Adipocyte (in vitro differentiated cells): ENCODE data around the gene CREB5.
A peak's percentile ranks its signal among the peaks of the same experiment; 100 is the strongest.

Experiments
- DNase-seq: peaks from one replicate; pipeline ENCODE4 v3.0.0-alpha.2; 2015; ENCODE audit warnings: low read depth
- H3K27me3 ChIP-seq: replicated peaks from 2 replicates; pipeline ENCODE4 v1.7.0; 2013; ENCODE audit warnings: mild to moderate bottlenecking, low read length, moderate library complexity; ENCODE audit not compliant: control insufficient read depth, insufficient read depth
- H3K36me3 ChIP-seq: 2 replicates; pipeline ENCODE4 v1.7.0; 2013; ENCODE audit warnings: low read length, mild to moderate bottlenecking, moderate library complexity; ENCODE audit not compliant: control insufficient read depth, insufficient read depth, severe bottlenecking
- H3K4me1 ChIP-seq: 2 replicates; pipeline ENCODE4 v1.7.0; 2013; ENCODE audit warnings: mild to moderate bottlenecking, low read length, moderate library complexity; ENCODE audit not compliant: control insufficient read depth, insufficient read depth
- H3K4me3 ChIP-seq: 2 replicates; pipeline ENCODE4 v1.7.0; 2013; ENCODE audit warnings: mild to moderate bottlenecking, low read length, moderate library complexity
- H3K9ac ChIP-seq: 2 replicates; pipeline ENCODE4 v1.7.0; 2013; ENCODE audit warnings: mild to moderate bottlenecking, low read length, moderate library complexity
- H3K9me3 ChIP-seq: 2 replicates; pipeline ENCODE4 v1.7.0; 2013; ENCODE audit warnings: mild to moderate bottlenecking, low read length, moderate library complexity; ENCODE audit not compliant: control insufficient read depth

CREB5 gene

DNA sequence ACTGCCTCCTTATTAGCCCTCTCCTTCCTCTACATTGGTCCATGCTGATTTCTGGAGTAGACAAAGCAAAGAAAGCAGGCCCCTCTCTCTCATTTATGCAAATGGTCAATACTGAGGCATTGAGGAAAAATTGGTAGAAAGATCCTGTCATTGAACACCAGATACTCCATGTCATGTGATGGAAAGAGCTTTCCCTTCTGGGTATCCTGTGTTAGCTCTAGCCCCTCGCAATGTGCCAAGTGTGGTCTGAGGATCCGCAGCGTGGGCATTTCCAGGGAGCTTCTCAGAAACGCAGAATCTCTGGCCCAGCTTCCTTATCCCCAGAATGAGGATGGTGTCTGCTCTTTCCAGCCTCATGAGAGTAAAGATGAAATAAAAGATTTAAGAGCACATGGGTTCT, 159.1 kb downstream of the CREB5 start:
- H3K4me1 ChIP-seq, result peaks cover 14% of the 10 kb centered on the region
- no peaks in the 10 kb centered on the region for H3K27me3 ChIP-seq
- H3K9me3 ChIP-seq, result no peaks in the 10 kb centered on the region
- no peaks in the 10 kb centered on the region for H3K36me3 ChIP-seq
- no peak overlapping the region for H3K4me3 ChIP-seq
- DNase-seq, result no peak
- no peak overlapping the region for H3K9ac ChIP-seq

GRCh38 chr7:28572321-28573058, 160.2 kb downstream of the CREB5 start:
- no peaks in the 10 kb centered on the region for H3K9me3 ChIP-seq
- no peak overlapping the region for H3K4me3 ChIP-seq
- H3K36me3 ChIP-seq, result no peaks in the 10 kb centered on the region
- peaks cover 14% of the 10 kb centered on the region for H3K4me1 ChIP-seq
- H3K9ac ChIP-seq, result no peak overlapping the region
- no peaks in the 10 kb centered on the region for H3K27me3 ChIP-seq
- DNase-seq, result no peak

DNA sequence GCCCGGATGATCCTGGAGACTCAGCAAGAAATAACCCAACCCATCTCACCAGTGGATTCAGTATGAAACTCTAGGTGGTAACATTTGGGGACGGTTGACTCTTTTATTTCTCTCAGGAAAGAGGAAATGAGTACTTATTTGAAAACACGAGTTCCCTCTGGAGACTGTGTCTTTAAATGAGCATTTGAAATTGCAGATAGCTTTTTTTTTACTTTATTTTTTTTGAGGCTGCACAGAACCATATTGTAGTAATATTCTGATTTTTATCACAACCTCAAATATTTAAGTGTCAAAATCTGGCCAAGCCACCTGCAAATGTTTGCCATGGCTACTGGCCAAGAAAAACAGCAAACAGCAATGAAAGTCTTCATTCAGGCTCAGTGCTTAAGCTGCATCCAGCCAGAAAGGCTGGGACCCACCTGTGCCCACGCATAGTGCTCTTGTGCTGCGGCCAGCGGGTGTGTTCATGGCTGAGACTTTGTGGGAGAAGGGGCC, 160.8 kb downstream of the CREB5 start:
- DNase-seq, result peak; percentile 64

DNA sequence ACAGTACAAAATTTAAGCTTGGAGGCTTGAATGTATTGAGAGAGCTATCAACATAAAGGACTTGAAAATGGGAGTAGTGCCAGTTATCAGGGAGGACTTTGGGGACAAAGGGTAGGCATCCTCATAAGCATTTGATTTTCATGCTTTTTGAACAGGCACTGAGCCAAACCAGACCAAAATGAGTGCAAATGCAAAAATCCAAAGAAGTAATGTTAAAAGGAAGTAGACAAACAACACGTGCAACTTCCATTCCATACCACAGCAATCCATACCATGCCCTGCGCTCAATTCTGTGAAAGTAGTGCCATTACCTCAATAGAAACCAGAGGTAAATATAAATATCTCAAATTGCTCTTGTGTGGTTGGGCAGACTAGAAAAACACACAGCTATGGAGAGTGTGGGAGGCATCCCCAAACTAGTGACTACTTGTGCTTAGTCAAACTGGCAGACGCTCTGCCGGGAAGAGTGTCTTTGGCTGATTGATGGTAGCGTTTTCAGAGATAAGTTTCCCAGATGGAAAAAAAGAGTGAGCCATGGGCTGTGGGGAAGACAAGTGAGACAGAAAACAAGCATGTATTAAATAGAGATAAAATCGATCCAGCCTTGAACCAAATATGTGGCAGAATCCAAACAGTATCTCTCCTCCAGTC, 161.5 kb downstream of the CREB5 start:
- Histone ChIP-seq H3K4me3 (peak overlapping the region; percentile 20), H3K9ac (no peak overlapping the region), H3K27me3 (no peaks in the 10 kb centered on the region), H3K4me1 (peaks cover 14% of the 10 kb centered on the region), H3K36me3 (no peaks in the 10 kb centered on the region), H3K9me3 (no peaks in the 10 kb centered on the region)
- peak; percentile 15 for DNase-seq

More for the DNA sequence above, 160.8 kb downstream of the CREB5 start:
- Histone ChIP-seq H3K4me3 (no peak overlapping the region), H3K9me3 (no peaks in the 10 kb centered on the region), H3K9ac (no peak overlapping the region), H3K36me3 (no peaks in the 10 kb centered on the region), H3K4me1 (peaks cover 14% of the 10 kb centered on the region), H3K27me3 (no peaks in the 10 kb centered on the region)

- Histone ChIP-seq H3K4me3 (no peak overlapping the region), H3K36me3 (no peaks in the 10 kb centered on the region), H3K4me1 (peaks cover 14% of the 10 kb centered on the region), H3K9me3 (no peaks in the 10 kb centered on the region), H3K27me3 (no peaks in the 10 kb centered on the region), H3K9ac (no peak overlapping the region)
- no peak for DNase-seq
These were observed 162.9 kb downstream of the CREB5 start for GRCh38 chr7:28575241-28575643.

GRCh38 chr7:28576656-28577055, 164.3 kb downstream of the CREB5 start:
- no peaks in the 10 kb centered on the region for H3K9me3 ChIP-seq
- no peaks in the 10 kb centered on the region for H3K27me3 ChIP-seq
- no peaks in the 10 kb centered on the region for H3K36me3 ChIP-seq
- peaks cover 9% of the 10 kb centered on the region for H3K4me1 ChIP-seq
- H3K4me3 ChIP-seq, result no peak overlapping the region
- no peak overlapping the region for H3K9ac ChIP-seq
- no peak for DNase-seq

DNA sequence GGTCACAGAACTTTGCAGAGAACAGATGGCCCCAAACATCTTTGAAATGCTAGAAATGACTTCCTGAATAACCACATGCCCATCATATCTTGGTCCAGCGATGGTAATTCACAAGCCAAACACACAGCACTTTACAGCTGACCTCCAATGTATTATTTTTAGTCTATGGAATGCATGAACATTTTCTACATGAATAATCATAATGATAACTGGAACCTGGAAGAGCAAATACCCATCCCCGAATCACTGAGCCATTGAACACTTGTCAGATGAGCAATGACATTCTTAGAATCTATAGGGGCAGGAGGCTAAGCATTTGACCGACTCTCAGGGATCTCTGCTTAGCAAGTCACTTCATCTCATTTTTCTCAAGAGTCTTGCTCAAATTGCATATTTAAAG, 167.3 kb downstream of the CREB5 start:
- no peak overlapping the region for H3K9ac ChIP-seq
- no peaks in the 10 kb centered on the region for H3K36me3 ChIP-seq
- no peaks in the 10 kb centered on the region for H3K9me3 ChIP-seq
- no peak for DNase-seq
- H3K4me3 ChIP-seq, result no peak overlapping the region
- H3K27me3 ChIP-seq, result no peaks in the 10 kb centered on the region
- no peaks in the 10 kb centered on the region for H3K4me1 ChIP-seq

- Histone ChIP-seq H3K9me3 (no peaks in the 10 kb centered on the region), H3K4me1 (no peaks in the 10 kb centered on the region), H3K36me3 (no peaks in the 10 kb centered on the region), H3K27me3 (no peaks in the 10 kb centered on the region), H3K9ac (no peak overlapping the region), H3K4me3 (no peak overlapping the region)
- no peak for DNase-seq
These were observed 168.3 kb downstream of the CREB5 start for GRCh38 chr7:28580665-28581064.

DNA sequence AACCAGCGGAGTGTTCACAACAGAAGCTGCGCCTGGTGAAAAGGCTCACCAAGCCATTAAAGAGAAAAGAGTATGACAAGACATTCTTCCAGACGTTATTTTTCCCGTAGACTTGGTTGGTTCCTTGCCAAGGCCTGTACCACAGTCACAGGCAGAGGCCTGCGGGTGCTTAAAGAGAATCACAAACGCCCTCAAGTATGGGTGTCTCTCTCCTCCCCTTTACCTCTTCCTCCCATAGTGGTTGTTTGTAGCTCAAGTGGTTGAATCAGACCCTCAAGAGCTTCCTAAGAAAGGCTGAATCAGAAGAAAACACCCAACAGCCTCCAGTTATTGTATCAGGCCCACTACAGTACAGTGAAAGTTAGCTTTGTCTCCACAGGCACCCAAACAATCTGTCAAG, 169.0 kb downstream of the CREB5 start:
- Histone ChIP-seq H3K27me3 (no peaks in the 10 kb centered on the region), H3K4me3 (no peak overlapping the region), H3K9me3 (no peaks in the 10 kb centered on the region), H3K36me3 (no peaks in the 10 kb centered on the region), H3K4me1 (no peaks in the 10 kb centered on the region), H3K9ac (no peak overlapping the region)
- no peak for DNase-seq

DNA sequence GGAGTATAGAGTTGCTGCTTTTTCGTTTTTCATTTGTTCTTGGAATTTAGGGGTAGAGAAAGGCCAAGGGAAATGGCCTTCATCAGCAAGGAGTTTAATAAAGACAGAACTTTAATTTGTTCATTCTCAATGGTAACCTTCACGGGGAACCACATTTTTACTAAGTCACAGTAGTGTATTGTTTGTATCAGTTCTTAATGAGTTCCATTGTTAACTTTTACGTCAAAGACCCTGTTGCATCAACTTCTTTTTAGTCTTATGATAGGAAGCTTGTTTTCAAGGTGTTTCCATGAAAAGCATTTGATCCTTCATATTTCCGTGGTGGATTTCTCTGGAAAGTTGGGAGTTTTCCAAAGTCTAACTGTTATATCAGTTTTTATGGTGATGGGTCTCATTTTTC, 169.9 kb downstream of the CREB5 start:
- no peak overlapping the region for H3K9ac ChIP-seq
- H3K9me3 ChIP-seq, result no peaks in the 10 kb centered on the region
- no peaks in the 10 kb centered on the region for H3K27me3 ChIP-seq
- no peak for DNase-seq
- H3K4me1 ChIP-seq, result no peaks in the 10 kb centered on the region
- no peak overlapping the region for H3K4me3 ChIP-seq
- no peaks in the 10 kb centered on the region for H3K36me3 ChIP-seq

GRCh38 chr7:28584235-28584634, 171.9 kb downstream of the CREB5 start:
- no peak for DNase-seq
- Histone ChIP-seq H3K27me3 (no peaks in the 10 kb centered on the region), H3K4me3 (no peak overlapping the region), H3K9ac (no peak overlapping the region), H3K4me1 (no peaks in the 10 kb centered on the region), H3K9me3 (no peaks in the 10 kb centered on the region), H3K36me3 (no peaks in the 10 kb centered on the region)
